Upper lobe of left lung (tissue), 4 donors: ENCODE results near the gene PHF23.

ENCODE experiments used
- POLR2A ChIP-seq, 4 donors: fragments of 450-650 bp; IDR thresholded peaks; one replicate each; pipeline ENCODE4 v1.5.1; 2016 to 2017; ENCODE audit warnings: antibody characterized with exemption in 4 of 4, mild to moderate bottlenecking in 2 of 4
- POLR2AphosphoS5 ChIP-seq, 2 donors: sonication (generic); formaldehyde crosslinking; IDR thresholded peaks; one replicate each; pipeline ENCODE4 v1.5.1; 2017; ENCODE audit warnings: antibody characterized with exemption in 2 of 2
- TF ChIP-seq, protein P1 (sequence below), 6 experiments: fragments of 450-650 bp in 4 of 6; fragments of 200-600 bp in 2 of 6; sonication (generic) in 2 of 6; IDR thresholded peaks; one replicate each; pipeline ENCODE4 v1.5.1; 2016 to 2019; ENCODE audit warnings: antibody characterized with exemption in 6 of 6

DNA sequence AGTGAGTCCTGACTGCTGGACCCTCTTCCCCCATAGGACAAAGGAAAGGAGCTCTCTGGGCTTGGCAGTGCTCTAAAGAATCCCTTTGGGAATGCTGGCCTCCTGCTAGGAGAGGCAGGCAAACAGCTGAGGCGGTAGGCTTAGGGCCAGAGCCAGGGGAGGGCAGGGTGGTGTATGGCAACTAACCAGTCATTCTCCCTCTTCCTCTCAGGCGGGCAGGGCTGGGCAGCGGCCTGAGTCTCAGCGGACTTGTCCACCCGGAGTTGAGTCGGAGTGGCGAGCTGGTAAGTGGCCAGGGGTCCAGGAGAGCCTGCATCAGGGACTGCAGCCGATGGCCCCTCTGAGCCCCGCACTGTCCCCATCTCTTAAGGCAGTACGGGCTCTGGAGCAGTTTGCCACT is 15.1 kb downstream of the PHF23 start:
- TF ChIP-seq, protein P1, sequence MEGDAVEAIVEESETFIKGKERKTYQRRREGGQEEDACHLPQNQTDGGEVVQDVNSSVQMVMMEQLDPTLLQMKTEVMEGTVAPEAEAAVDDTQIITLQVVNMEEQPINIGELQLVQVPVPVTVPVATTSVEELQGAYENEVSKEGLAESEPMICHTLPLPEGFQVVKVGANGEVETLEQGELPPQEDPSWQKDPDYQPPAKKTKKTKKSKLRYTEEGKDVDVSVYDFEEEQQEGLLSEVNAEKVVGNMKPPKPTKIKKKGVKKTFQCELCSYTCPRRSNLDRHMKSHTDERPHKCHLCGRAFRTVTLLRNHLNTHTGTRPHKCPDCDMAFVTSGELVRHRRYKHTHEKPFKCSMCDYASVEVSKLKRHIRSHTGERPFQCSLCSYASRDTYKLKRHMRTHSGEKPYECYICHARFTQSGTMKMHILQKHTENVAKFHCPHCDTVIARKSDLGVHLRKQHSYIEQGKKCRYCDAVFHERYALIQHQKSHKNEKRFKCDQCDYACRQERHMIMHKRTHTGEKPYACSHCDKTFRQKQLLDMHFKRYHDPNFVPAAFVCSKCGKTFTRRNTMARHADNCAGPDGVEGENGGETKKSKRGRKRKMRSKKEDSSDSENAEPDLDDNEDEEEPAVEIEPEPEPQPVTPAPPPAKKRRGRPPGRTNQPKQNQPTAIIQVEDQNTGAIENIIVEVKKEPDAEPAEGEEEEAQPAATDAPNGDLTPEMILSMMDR (IDR thresholded peaks at IDR 0.05) = no peak
- TF ChIP-seq POLR2A (IDR thresholded peaks at IDR 0.05) = no peak
- no peak for TF ChIP-seq POLR2AphosphoS5 (IDR thresholded peaks at IDR 0.05)
